ENCODE data around the gene DNALI1. TPM values are rescaled to one million over a fixed set of nuclear protein-coding genes. Genes with fewer than 3 reads are reported as not detected.
"Not testable (repeated sequence)": the region's sequence is repeated elsewhere in the genome, so short reads cannot be mapped to it uniquely, and the experiment has no call there.

The DNALI1 gene
- total and polyA plus RNA-seq, 10 of the 15 experiments (the other 5 are each of a cell fraction or from before 2014, with no cell fraction given): 0.03 to 0.13 (median 0.05) TPM; not detected in 7

DNA sequence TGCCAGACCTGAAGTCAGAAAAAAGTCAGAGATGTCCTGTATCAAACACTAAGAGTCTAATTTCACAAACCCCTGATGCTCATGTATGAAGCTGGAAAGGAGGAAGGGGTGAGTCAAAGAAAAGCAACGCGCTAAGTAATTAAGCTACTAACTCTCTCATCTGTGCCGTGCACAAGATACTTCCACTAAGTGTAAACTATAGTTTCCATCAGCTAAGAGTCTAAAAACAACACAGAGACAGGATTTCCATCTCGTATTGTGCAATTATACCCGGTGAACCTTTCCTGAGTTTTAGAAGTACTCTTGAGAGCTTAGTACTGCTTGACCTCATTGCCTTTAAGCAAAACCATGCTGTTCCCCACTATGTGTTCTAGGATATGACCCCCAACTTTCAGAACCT, 19.0 kb downstream of the DNALI1 start (continued):
- TF ChIP-seq, protein P1, sequence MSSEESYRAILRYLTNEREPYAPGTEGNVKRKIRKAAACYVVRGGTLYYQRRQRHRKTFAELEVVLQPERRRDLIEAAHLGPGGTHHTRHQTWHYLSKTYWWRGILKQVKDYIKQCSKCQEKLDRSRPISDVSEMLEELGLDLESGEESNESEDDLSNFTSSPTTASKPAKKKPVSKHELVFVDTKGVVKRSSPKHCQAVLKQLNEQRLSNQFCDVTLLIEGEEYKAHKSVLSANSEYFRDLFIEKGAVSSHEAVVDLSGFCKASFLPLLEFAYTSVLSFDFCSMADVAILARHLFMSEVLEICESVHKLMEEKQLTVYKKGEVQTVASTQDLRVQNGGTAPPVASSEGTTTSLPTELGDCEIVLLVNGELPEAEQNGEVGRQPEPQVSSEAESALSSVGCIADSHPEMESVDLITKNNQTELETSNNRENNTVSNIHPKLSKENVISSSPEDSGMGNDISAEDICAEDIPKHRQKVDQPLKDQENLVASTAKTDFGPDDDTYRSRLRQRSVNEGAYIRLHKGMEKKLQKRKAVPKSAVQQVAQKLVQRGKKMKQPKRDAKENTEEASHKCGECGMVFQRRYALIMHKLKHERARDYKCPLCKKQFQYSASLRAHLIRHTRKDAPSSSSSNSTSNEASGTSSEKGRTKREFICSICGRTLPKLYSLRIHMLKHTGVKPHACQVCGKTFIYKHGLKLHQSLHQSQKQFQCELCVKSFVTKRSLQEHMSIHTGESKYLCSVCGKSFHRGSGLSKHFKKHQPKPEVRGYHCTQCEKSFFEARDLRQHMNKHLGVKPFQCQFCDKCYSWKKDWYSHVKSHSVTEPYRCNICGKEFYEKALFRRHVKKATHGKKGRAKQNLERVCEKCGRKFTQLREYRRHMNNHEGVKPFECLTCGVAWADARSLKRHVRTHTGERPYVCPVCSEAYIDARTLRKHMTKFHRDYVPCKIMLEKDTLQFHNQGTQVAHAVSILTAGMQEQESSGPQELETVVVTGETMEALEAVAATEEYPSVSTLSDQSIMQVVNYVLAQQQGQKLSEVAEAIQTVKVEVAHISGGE (CRISPR knock-in tag; IDR thresholded peaks at IDR 0.05): no peak
- TF ChIP-seq CUX1 (IDR thresholded peaks at IDR 0.05; ENCODE audit: insufficient replicate concordance, low read depth, low read length): no peak
- no peak for TF ChIP-seq ZNF24 (IDR thresholded peaks at IDR 0.05)
- TF ChIP-seq ASH2L (IDR thresholded peaks at IDR 0.05; ENCODE audit: borderline replicate concordance, low read depth): no peak
- no peak for TF ChIP-seq NR2C2 (IDR thresholded peaks at IDR 0.05; ENCODE audit: borderline replicate concordance, control insufficient read depth, insufficient read length, low read depth)
- TF ChIP-seq RBBP5 (conservative IDR thresholded peaks at IDR 0.05): no peak
- no peak for TF ChIP-seq GATAD2B (conservative IDR thresholded peaks at IDR 0.05; ENCODE audit: low read depth)

DNA sequence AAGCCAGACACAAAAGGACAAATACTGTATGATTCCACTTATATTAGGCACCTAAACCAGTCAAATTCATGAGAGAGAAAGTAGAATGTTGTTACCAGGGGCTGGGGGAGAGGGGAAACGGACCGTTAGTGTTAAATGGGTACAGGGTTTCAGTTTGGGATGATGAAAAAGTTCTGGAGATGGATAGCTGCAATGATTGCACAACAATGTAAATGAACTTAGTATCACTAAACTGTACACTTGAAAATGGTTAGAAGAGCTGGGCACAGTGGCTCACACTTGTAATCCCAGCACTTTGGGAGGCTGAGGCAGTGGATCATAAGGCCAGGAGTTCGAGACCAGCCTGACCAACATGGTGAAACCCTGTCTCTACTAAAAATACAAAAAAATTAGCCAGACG, 27.8 kb downstream of the DNALI1 start:
- H3K4me2 ChIP-seq (ENCODE audit: control insufficient read depth, insufficient read depth); H3K27ac ChIP-seq (ENCODE audit: control insufficient read depth, insufficient read depth); SMC1A ChIA-PET (ENCODE audit: uncharacterized antibody, unreplicated experiment); ATAC-seq; H4K20me1 ChIP-seq (ENCODE audit: control insufficient read depth, insufficient read depth); H3K79me2 ChIP-seq (ENCODE audit: control insufficient read depth, insufficient read depth, low read length); intact Hi-C loops (cut with micrococcal nuclease; ENCODE audit: unreplicated experiment); H3K4me3 ChIP-seq; BruUV-seq (replicated peaks); FAIRE-seq; DNase-seq (ENCODE audit: low read depth, low spot score); H3K27me3 ChIP-seq (replicated peaks in 1 of 2; ENCODE audit: control insufficient read depth in 2 of 2, insufficient read depth in 2 of 2, low read length in 1 of 2); RAD21 ChIA-PET (ENCODE audit: unreplicated experiment); H3K9me3 ChIP-seq (replicated peaks; ENCODE audit: control insufficient read depth, insufficient read depth, low read length); POLR2A ChIA-PET; H2AFZ ChIP-seq (ENCODE audit: control insufficient read depth, low read depth, low read length); H3K4me1 ChIP-seq (ENCODE audit: control insufficient read depth, insufficient read depth, low read length); H3K9ac ChIP-seq (ENCODE audit: control insufficient read depth, insufficient read depth, low read length): not testable (repeated sequence)
- 81% methylated on average over 4 of the region's 4 CpGs for WGBS (ENCODE audit: insufficient coverage, insufficient replicate concordance, low lambda C conversion rate, missing lambda C conversion rate)
- CTCF ChIA-PET: interaction anchor here (2.0 kb wide), 1 partner anchor 19 kb away, joined by 11 read pairs; no protein-coding TSS in a partner anchor
- peaks cover 3 to 22% of the 10 kb centered on the region in 2 experiments for H3K36me3 ChIP-seq (ENCODE audit: control insufficient read depth in 2 of 2, insufficient read depth in 2 of 2, low read length in 1 of 2)
- in situ Hi-C loops (cut with MboI): loop anchor here (25.0 kb wide), 1 partner anchor 403 kb away; the partner anchor contains the start of gene SF3A3
